Fibroblast of pulmonary artery (primary cell): Measurements from ENCODE around the gene SLC25A17.

Experiments used
- DNase-seq: peaks from one replicate; pipeline ENCODE4 v3.0.0-alpha.2; 2010; ENCODE audit warnings: low read depth
- H3K4me3 ChIP-seq: replicated peaks from 2 replicates; pipeline ENCODE4 v1.5.1; 2011; ENCODE audit warnings: low read depth, mild to moderate bottlenecking, control low read depth, low read length, moderate library complexity
- TF ChIP-seq, protein P1 (sequence below): IDR thresholded peaks from 2 replicates; pipeline ENCODE4 v1.5.1; 2011; ENCODE audit warnings: mild to moderate bottlenecking, control low read depth, low read length, inconsistent platforms; ENCODE audit errors: missing control alignments

Gene SLC25A17

DNA sequence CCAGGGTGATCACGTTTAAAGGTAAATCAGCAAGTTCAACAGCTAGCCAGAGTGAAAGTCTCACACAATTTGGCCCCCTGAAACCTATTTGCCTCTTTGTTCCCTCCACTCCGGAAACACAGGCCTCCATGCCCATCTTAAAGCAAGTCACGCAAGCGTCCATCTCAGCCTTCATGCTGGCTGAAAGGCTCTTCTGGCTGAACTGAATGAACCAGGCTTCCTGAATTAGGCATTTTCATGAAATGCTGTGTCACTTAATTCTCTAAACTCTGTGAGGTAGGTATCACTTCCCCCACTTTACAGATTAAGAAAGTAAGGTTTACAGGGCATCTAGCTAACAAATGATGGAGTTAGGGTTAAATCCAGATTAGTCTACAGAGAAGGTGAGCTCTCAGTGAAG lies 1.4 kb downstream of the SLC25A17 start:
- DNase-seq: no peak
- no peak overlapping the region for H3K4me3 ChIP-seq
- TF ChIP-seq, protein P1, sequence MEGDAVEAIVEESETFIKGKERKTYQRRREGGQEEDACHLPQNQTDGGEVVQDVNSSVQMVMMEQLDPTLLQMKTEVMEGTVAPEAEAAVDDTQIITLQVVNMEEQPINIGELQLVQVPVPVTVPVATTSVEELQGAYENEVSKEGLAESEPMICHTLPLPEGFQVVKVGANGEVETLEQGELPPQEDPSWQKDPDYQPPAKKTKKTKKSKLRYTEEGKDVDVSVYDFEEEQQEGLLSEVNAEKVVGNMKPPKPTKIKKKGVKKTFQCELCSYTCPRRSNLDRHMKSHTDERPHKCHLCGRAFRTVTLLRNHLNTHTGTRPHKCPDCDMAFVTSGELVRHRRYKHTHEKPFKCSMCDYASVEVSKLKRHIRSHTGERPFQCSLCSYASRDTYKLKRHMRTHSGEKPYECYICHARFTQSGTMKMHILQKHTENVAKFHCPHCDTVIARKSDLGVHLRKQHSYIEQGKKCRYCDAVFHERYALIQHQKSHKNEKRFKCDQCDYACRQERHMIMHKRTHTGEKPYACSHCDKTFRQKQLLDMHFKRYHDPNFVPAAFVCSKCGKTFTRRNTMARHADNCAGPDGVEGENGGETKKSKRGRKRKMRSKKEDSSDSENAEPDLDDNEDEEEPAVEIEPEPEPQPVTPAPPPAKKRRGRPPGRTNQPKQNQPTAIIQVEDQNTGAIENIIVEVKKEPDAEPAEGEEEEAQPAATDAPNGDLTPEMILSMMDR: no peak

DNA sequence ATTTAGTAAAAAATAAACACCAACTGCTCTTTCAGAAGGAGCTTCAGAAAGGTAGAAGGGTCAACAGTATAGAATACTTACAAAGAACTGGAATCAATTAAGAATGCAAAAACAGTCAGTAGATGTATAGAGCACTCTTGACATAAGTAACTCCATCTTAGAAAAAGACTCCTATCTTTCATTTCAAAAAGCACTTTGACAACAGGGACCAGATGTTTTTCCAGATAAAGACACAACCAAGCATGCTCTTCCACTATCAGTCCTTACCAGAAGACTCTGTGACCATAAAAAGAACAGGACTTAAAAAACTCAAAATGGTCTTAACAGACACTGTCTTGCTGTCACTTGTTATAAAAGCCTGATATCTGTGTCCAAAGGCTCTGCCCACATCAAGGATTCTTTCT lies 5.2 kb downstream of the SLC25A17 start:
- TF ChIP-seq, protein P1: no peak
- no peak for DNase-seq
- no peak overlapping the region for H3K4me3 ChIP-seq

DNA sequence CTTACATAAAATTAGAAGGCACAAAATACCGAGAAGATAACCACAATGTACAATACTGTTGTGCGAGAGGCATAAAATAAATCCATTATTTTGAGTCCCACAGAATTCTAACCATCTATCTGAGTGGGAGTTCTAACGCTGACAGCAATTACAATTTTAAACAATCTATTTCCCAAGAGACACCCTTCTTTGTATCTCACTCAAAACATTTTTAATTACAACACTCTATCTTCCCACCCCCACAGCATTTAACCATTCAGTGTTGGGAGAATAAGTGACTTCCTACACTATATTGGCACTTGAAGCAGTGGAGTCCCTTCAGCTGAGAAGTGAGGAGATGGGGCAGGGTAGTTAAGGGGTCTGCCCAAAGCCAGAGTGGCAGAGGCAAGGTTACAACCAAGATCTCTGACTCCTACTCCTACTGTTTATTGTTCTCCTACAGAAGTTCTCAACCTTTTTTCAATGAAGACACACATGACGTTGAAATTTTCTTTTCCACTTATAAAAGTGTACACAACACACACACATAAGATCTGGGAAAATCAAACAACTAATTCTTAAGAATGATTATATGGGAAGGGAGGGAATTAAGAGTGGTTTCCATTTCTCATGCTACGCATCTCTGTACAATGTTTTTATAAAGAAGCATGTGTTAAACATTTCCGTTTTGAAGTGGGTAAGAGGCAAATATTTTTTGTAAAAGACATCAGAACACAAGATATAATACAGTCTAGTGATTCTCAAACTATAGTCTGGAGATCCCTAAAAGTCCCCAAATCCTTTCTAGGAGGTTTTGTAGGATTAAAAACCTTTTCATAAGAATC lies 10.9 kb downstream of the SLC25A17 start:
- TF ChIP-seq, protein P1: no peak
- no peak overlapping the region for H3K4me3 ChIP-seq
- peak; percentile 24 for DNase-seq

DNA sequence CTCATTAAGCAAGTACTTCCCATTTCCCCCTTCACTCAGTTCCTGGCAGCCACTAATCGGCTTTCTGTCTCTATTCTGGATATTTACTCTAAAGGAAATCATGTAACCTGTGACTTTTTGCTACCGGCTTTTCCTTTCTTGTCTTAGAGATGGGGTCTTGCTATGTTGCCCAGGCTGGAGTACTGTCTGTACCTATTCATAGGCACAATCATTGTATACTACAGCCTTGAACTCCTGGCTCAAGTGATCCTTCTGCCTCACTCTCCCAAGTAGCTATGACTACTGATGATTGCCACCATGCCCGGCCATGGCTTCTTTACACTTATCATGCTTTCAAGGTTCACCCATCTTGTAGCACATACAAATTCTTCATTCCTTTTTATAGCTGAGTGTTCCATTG lies 12.4 kb downstream of the SLC25A17 start:
- DNase-seq: no peak
- TF ChIP-seq, protein P1: no peak
- H3K4me3 ChIP-seq: no peak overlapping the region

DNA sequence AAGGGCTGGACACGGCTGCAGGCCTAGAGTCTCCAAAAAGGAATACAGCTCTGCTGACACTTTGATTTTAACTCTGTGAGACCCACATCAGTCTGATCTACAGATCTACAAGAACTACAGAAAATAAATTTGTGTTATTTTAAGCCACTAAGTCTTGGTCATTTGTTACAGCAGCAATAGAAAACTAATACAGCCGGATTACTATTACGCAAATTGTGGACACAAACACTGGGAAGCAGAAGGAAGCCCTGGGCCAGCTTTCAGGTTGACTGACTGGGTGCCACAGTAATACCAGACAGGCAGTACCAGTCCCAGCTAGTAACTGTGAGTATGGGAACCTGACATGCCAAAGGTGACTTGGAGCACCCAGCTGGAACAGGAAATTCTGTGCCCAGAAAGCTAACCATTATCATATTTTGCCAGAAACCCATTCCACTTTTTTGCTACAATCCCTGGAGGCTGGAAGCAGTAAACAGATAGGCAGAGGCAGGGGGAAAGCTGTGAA lies 13.4 kb downstream of the SLC25A17 start:
- H3K4me3 ChIP-seq: no peak overlapping the region
- TF ChIP-seq, protein P1: no peak
- DNase-seq: no peak

DNA sequence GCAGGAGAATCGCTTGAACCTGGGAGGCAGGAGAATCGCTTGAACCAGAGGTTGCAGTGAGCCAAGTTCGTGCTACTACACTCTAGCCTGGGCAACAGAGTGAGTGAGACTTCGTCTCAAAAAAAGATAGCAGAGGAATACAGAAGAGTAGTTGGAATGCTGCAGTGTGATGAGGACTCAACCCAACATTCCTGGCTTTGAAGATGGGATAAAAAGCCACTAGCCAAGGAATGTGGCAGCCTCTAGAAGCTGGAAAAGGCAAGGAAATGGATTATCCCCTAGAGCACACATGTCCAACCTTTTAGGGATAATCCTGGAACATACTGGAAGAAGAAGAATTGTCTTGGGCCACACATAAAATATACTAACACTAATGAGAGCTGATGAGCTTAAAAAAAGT lies 13.9 kb downstream of the SLC25A17 start:
- no peak overlapping the region for H3K4me3 ChIP-seq
- no peak for DNase-seq
- TF ChIP-seq, protein P1: no peak

DNA sequence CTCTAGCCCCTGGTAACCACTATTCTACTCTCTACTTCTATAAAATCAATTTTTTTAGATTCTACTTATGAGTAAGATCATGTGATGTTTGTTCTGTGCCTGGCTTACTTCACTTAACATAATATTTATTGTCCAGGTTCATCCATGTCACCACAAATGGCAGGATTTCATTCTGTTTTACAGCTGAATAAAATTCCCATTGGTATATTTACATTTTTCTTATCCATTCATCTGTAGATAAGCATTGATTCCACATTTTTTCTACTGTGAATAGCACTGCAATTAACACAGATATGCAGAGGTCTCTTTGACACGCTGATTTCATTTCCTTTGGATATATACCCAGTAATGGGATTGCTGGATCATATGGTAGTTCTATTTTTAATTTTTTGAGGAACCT lies 15.8 kb downstream of the SLC25A17 start:
- TF ChIP-seq, protein P1: no peak
- H3K4me3 ChIP-seq: no peak overlapping the region
- DNase-seq: no peak
